ENCODE results near the gene VAV1. TPM values are rescaled to one million over a fixed set of nuclear protein-coding genes. Genes with fewer than 3 reads are reported as not detected.

Gene VAV1
- total and polyA plus RNA-seq, 10 of the 15 experiments (the other 5 are each of a cell fraction or from before 2014, with no cell fraction given): 1.6 to 76.8 (median 40.7) TPM

DNA sequence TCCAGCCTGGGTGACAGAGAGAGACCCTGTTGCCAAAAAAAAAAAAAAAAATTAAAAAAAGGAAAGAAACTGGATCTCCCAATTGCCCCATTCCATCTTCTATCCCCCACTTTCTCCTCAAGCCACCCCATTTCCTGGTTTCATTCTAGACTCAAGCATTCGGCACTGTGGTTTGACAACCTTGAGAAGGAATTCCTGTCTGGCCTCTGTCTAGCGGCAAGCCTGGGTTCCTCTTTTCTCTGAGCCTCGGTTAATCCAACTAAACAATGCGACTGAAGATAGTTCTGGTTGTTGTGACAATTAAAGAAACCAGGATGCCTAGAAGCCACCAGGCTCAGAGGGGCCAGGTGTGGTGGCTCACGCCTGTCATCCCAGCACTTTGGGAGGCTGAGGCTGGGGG is 48.8 kb upstream of the VAV1 start:
- Histone ChIP-seq H3K27me3 (replicated peaks in 1 of 2; ENCODE audit: control insufficient read depth in 2 of 2, insufficient read depth in 2 of 2, low read length in 1 of 2) (no peaks in the 10 kb centered on the region), H3K79me2 (ENCODE audit: control insufficient read depth, insufficient read depth, low read length) (no peaks in the 10 kb centered on the region), H3K9ac (ENCODE audit: control insufficient read depth, insufficient read depth, low read length) (no peak overlapping the region), H4K20me1 (ENCODE audit: control insufficient read depth, insufficient read depth) (no peaks in the 10 kb centered on the region), H3K4me2 (ENCODE audit: control insufficient read depth, insufficient read depth) (no peak overlapping the region), H3K36me3 (ENCODE audit: control insufficient read depth in 2 of 2, insufficient read depth in 2 of 2, low read length in 1 of 2) (no peaks in the 10 kb centered on the region), H3K27ac (ENCODE audit: control insufficient read depth, insufficient read depth) (0 out of 2 replicates have a peak overlapping the region, but pooled peaks have one; percentile 18), H2AFZ (ENCODE audit: control insufficient read depth, low read depth, low read length) (no peak overlapping the region), H3K4me3 (no peak overlapping the region), H3K4me1 (ENCODE audit: control insufficient read depth, insufficient read depth, low read length) (peaks cover 40% of the 10 kb centered on the region), H3K9me3 (replicated peaks; ENCODE audit: control insufficient read depth, insufficient read depth, low read length) (no peaks in the 10 kb centered on the region)
- 32% methylated on average over 5 of the region's 5 CpGs for WGBS (ENCODE audit: insufficient coverage, insufficient replicate concordance, low lambda C conversion rate, missing lambda C conversion rate)
- peak; percentile 83; the same call in 1 of the 2 replicates for TF ChIP-seq SPI1 (IDR thresholded peaks at IDR 0.05; ENCODE audit: borderline replicate concordance, insufficient read depth, low read depth, low read length)
- TF ChIP-seq ZNF274 (IDR thresholded peaks at IDR 0.05; ENCODE audit: insufficient read depth, insufficient read length): no peak
- TF ChIP-seq PAX5 (IDR thresholded peaks at IDR 0.05; ENCODE audit: borderline replicate concordance, low read depth, low read length): no peak
- TF ChIP-seq EP300 (IDR thresholded peaks at IDR 0.05; ENCODE audit: borderline replicate concordance in 1 of 2, control insufficient read depth in 1 of 2, low read depth in 2 of 2, low read length in 2 of 2): no peak
- no peak for FAIRE-seq
- in situ Hi-C loops (cut with MboI) (no loop called here), intact Hi-C loops (cut with micrococcal nuclease; ENCODE audit: unreplicated experiment) (no loop called here)
- RAD21 ChIA-PET (ENCODE audit: unreplicated experiment): no interaction called here
- BruUV-seq (replicated peaks): no TSS peak
- no peak for ATAC-seq
- no peak for DNase-seq (ENCODE audit: low read depth, low spot score)
- SMC1A ChIA-PET (ENCODE audit: uncharacterized antibody, unreplicated experiment): no interaction called here
- CTCF ChIA-PET: interaction anchor here (1.2 kb wide), 1 partner anchor 15 kb away, joined by 4 read pairs; no protein-coding TSS in a partner anchor
- POLR2A ChIA-PET: interaction anchor here (0.6 to 0.7 kb wide), 5 partner anchors 77 to 188 kb away, joined by 3 to 8 read pairs (median 4); no protein-coding TSS in a partner anchor

- Histone ChIP-seq H3K27ac (ENCODE audit: control insufficient read depth, insufficient read depth) (no peak overlapping the region), H3K4me1 (ENCODE audit: control insufficient read depth, insufficient read depth, low read length) (peaks cover 44% of the 10 kb centered on the region), H3K79me2 (ENCODE audit: control insufficient read depth, insufficient read depth, low read length) (no peaks in the 10 kb centered on the region), H3K9me3 (replicated peaks; ENCODE audit: control insufficient read depth, insufficient read depth, low read length) (no peaks in the 10 kb centered on the region), H3K4me3 (no peak overlapping the region), H2AFZ (ENCODE audit: control insufficient read depth, low read depth, low read length) (no peak overlapping the region), H3K4me2 (ENCODE audit: control insufficient read depth, insufficient read depth) (no peak overlapping the region), H4K20me1 (ENCODE audit: control insufficient read depth, insufficient read depth) (no peaks in the 10 kb centered on the region), H3K9ac (ENCODE audit: control insufficient read depth, insufficient read depth, low read length) (no peak overlapping the region), H3K27me3 (replicated peaks in 1 of 2; ENCODE audit: control insufficient read depth in 2 of 2, insufficient read depth in 2 of 2, low read length in 1 of 2) (no peaks in the 10 kb centered on the region), H3K36me3 (ENCODE audit: control insufficient read depth in 2 of 2, insufficient read depth in 2 of 2, low read length in 1 of 2) (no peaks in the 10 kb centered on the region)
- intact Hi-C loops (cut with micrococcal nuclease; ENCODE audit: unreplicated experiment) (no loop called here), in situ Hi-C loops (cut with MboI) (no loop called here)
- DNase-seq (ENCODE audit: low read depth, low spot score) (no peak), ATAC-seq (no peak), FAIRE-seq (no peak)
- SMC1A ChIA-PET (ENCODE audit: uncharacterized antibody, unreplicated experiment): interaction anchor here (0.7 to 1.6 kb wide), 4 partner anchors 11 to 83 kb away, joined by 3 to 5 read pairs (median 3); no protein-coding TSS in a partner anchor
- POLR2A ChIA-PET: interaction anchor here (0.6 to 1.2 kb wide), 2 partner anchors 78 to 138 kb away, joined by 3 to 4 read pairs; no protein-coding TSS in a partner anchor
- no TSS peak for BruUV-seq (replicated peaks)
- CTCF ChIA-PET: interaction anchor here (0.9 to 1.7 kb wide), 5 partner anchors 12 to 139 kb away, joined by 3 to 6 read pairs (median 4); partner anchors contain the start of gene GPR108
- WGBS (ENCODE audit: insufficient coverage, insufficient replicate concordance, low lambda C conversion rate, missing lambda C conversion rate): 55% methylated on average over 15 of the region's 15 CpGs
- RAD21 ChIA-PET (ENCODE audit: unreplicated experiment): no interaction called here
- TF ChIP-seq JUND (IDR thresholded peaks at IDR 0.05; ENCODE audit: low read depth, low read length) (no peak), CUX1 (IDR thresholded peaks at IDR 0.05; ENCODE audit: insufficient replicate concordance, low read depth, low read length) (no peak), SP1 (IDR thresholded peaks at IDR 0.05; ENCODE audit: low read depth, low read length) (no peak), SUPT20H (IDR thresholded peaks at IDR 0.05; ENCODE audit: borderline replicate concordance, control insufficient read depth, low read depth, low read length) (no peak)
These were observed 47.6 kb upstream of the VAV1 start for GRCh38 chr19:6724631-6725492.

Data from GM12878 (cell line).